Measurements from ENCODE around the gene KCTD14.

DNA sequence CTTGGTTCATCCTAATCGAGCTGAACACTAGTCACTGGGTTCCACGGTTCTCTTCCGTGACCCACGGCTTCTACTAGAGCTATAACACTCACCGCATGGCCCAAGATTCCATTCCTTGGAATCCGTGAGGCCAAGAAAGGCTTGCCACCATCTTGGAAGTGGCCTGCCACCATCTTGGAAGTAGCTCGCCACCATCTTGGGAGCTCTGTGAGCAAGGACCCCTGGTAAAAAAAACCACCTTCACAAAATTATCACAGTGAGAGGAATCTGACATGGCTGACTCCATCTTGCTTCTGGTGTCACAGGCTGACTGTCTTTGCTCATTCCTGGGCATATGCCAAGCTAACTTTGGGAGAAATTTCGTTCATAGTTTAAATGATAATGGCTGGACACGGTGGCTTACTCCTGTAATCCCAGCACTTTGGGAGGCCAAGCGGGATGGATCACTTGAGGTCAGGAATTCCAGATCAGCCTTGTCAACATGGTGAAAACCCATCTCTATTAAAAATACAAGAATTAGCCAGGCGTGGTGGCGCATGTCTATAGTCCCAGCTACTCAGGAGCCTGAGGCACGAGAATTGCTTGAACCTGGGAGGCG, 18.9 kb upstream of the KCTD14 start:
- TF ChIP-seq ATF2 (IDR thresholded peaks at IDR 0.05; ENCODE audit: low read length), result no peak
- no peak for TF ChIP-seq MAFK (IDR thresholded peaks at IDR 0.05; ENCODE audit: low read depth, low read length)
- TF ChIP-seq NRF1 (IDR thresholded peaks at IDR 0.05; ENCODE audit: low read depth, low read length), result no peak
- TF ChIP-seq CHD1 (IDR thresholded peaks at IDR 0.05; ENCODE audit: low read depth, low read length), result no peak
- TF ChIP-seq, protein P1, sequence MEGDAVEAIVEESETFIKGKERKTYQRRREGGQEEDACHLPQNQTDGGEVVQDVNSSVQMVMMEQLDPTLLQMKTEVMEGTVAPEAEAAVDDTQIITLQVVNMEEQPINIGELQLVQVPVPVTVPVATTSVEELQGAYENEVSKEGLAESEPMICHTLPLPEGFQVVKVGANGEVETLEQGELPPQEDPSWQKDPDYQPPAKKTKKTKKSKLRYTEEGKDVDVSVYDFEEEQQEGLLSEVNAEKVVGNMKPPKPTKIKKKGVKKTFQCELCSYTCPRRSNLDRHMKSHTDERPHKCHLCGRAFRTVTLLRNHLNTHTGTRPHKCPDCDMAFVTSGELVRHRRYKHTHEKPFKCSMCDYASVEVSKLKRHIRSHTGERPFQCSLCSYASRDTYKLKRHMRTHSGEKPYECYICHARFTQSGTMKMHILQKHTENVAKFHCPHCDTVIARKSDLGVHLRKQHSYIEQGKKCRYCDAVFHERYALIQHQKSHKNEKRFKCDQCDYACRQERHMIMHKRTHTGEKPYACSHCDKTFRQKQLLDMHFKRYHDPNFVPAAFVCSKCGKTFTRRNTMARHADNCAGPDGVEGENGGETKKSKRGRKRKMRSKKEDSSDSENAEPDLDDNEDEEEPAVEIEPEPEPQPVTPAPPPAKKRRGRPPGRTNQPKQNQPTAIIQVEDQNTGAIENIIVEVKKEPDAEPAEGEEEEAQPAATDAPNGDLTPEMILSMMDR (IDR thresholded peaks at IDR 0.05; ENCODE audit: control extremely low read depth in 1 of 3, insufficient read depth in 1 of 3, low read depth in 1 of 3, low read length in 3 of 3), result no peak
- TF ChIP-seq SP4 (IDR thresholded peaks at IDR 0.05; ENCODE audit: low read length), result no peak
- TF ChIP-seq TAF1 (IDR thresholded peaks at IDR 0.05; ENCODE audit: low read depth, low read length), result no peak
- TF ChIP-seq POLR2A (IDR thresholded peaks at IDR 0.05; ENCODE audit: control extremely low read depth in 1 of 2, low read depth in 2 of 2, low read length in 2 of 2), result no peak
- no peak for TF ChIP-seq CEBPB (IDR thresholded peaks at IDR 0.05; ENCODE audit: low read depth, low read length)
